Ishikawa (cell line): ENCODE data around the gene MAX.

ENCODE experiments used
- CEBPB ChIP-seq: IDR thresholded peaks from 2 replicates; pipeline ENCODE4 v1.6.1; 2012
- CREB1 ChIP-seq: IDR thresholded peaks from 2 replicates; pipeline ENCODE4 v1.6.1; 2012; ENCODE audit warnings: low read depth
- EGR1 ChIP-seq: IDR thresholded peaks from 2 replicates; pipeline ENCODE4 v1.6.1; 2012
- EP300 ChIP-seq: IDR thresholded peaks from 2 replicates; pipeline ENCODE4 v1.6.1; 2012; ENCODE audit warnings: borderline replicate concordance
- FOXM1 ChIP-seq: IDR thresholded peaks from 2 replicates; pipeline ENCODE4 v1.6.1; 2012; ENCODE audit warnings: low read depth, borderline replicate concordance
- MAX ChIP-seq: IDR thresholded peaks from 2 replicates; pipeline ENCODE4 v1.6.1; 2012
- REST ChIP-seq: IDR thresholded peaks from 2 replicates; pipeline ENCODE4 v1.6.1; 2012; ENCODE audit warnings: low read depth, mild to moderate bottlenecking
- TEAD4 ChIP-seq: IDR thresholded peaks from 2 replicates; pipeline ENCODE4 v1.6.1; 2012
- USF1 ChIP-seq: IDR thresholded peaks from 2 replicates; pipeline ENCODE4 v1.6.1; 2012

GRCh38 chr14:65109357-65109756 is 7.0 kb upstream of the MAX start:
- TF ChIP-seq MAX = no peak
- no peak for TF ChIP-seq REST
- no peak for TF ChIP-seq USF1
- TF ChIP-seq FOXM1 = no peak
- no peak for TF ChIP-seq TEAD4
- TF ChIP-seq EGR1 = no peak
- TF ChIP-seq CEBPB = no peak
- TF ChIP-seq EP300 = no peak
- TF ChIP-seq CREB1 = no peak
